Stomach (tissue), 9 donors: ENCODE data around the gene DUSP28. TPM values are rescaled to one million over a fixed set of nuclear protein-coding genes. Genes with fewer than 3 reads are reported as not detected.
"Not testable (repeated sequence)": the region's sequence is repeated elsewhere in the genome, so short reads cannot be mapped to it uniquely, and the experiment has no call there.

Source experiments
- DNase-seq, 2 donors: peaks; one replicate each; pipeline versions ENCODE4 v3.0.0 to v3.0.0-alpha.2; 2013 to 2019
- H3K27ac ChIP-seq, 5 donors: fragments of 200-600 bp in 4 of 5; sonication (generic) in 4 of 5; one replicate each; pipeline ENCODE4 v1.5.1; 2013 to 2019; ENCODE audit warnings: mild to moderate bottlenecking in 1 of 5, moderate library complexity in 1 of 5
- H3K27me3 ChIP-seq, 3 donors: fragments of 200-600 bp; sonication (generic); one replicate each; pipeline ENCODE4 v1.5.1; 2017 to 2019; ENCODE audit warnings: mixed run types in 1 of 3
- H3K36me3 ChIP-seq, 4 donors: fragments of 200-600 bp; sonication (generic); 1 replicate in 3 of 4; 2 replicates in 1 of 4; pipeline ENCODE4 v1.5.1; 2016 to 2019
- H3K4me1 ChIP-seq, 4 donors: fragments of 200-600 bp; sonication (generic); one replicate each; pipeline ENCODE4 v1.5.1; 2016 to 2019
- H3K4me3 ChIP-seq, 4 donors: fragments of 200-600 bp; sonication (generic) in 3 of 4; one replicate each; pipeline ENCODE4 v1.5.1; 2016 to 2019; ENCODE audit warnings: mild to moderate bottlenecking in 1 of 4
- H3K9me3 ChIP-seq, 4 donors: fragments of 200-600 bp; sonication (generic); one replicate each; pipeline ENCODE4 v1.5.1; 2016 to 2019
- EP300 ChIP-seq: sonication (generic); formaldehyde crosslinking; IDR thresholded peaks from one replicate; pipeline ENCODE4 v1.6.1; 2017; ENCODE audit warnings: antibody characterized with exemption
- POLR2A ChIP-seq, 4 donors: fragments of 450-650 bp; IDR thresholded peaks; one replicate each; pipeline ENCODE4 v1.6.1; 2016; ENCODE audit warnings: antibody characterized with exemption in 4 of 4, control low read depth in 2 of 4, mild to moderate bottlenecking in 1 of 4, moderate library complexity in 1 of 4
- POLR2AphosphoS5 ChIP-seq, 3 donors: sonication (generic); formaldehyde crosslinking; IDR thresholded peaks; one replicate each; pipeline ENCODE4 v1.6.1; 2016; ENCODE audit warnings: antibody characterized with exemption in 3 of 3
- WGBS, 5 donors: extraction: QIAGEN DNeasy Blood & Tissue Kit in 3 of 5; methylation state at CpG; one replicate each; pipeline versions ENCODE4 v1.1.5 to v1.1.7; 2013 to 2018; 5-methylcytosine and 5-hydroxymethylcytosine counted together
- intact Hi-C: fragments of 100-400 bp; cut with DNase I; formaldehyde crosslinking; loops from one replicate; pipeline ENCODE4 v1.15.1; 2023; ENCODE audit warnings: low total_unique reads
- polyA plus RNA-seq, 3 donors: library from polyadenylated mRNA; stranded (reverse); fragments of 200-250 nt; gene quantifications; one replicate each; pipeline ENCODE4 v1.2.3, GENCODE V29; 2013
- total RNA-seq, 5 donors: library from RNA; depleted of rRNA; stranded (reverse); fragments of >200 nt; gene quantifications; one replicate each; pipeline versions ENCODE4 v1.1.0 to v1.2.3, GENCODE V29; 2014 to 2016
- TF ChIP-seq, protein P1 (sequence below), 7 experiments: fragments of 450-650 bp in 4 of 7; fragments of 200-600 bp in 3 of 7; sonication (generic) in 3 of 7; IDR thresholded peaks; one replicate each; pipeline ENCODE4 v1.5.1; 2016 to 2019; ENCODE audit warnings: antibody characterized with exemption in 7 of 7, control low read depth in 2 of 7, mild to moderate bottlenecking in 1 of 7
- donor health status: healthy with polysubstance abuse.
- donor health status: Bipolar disorder and iron deficiency.
- donor health status: healthy.

DUSP28 gene
- total and polyA plus RNA-seq, 8 donors = 1.3 to 71.5 (median 4.0) TPM

DNA sequence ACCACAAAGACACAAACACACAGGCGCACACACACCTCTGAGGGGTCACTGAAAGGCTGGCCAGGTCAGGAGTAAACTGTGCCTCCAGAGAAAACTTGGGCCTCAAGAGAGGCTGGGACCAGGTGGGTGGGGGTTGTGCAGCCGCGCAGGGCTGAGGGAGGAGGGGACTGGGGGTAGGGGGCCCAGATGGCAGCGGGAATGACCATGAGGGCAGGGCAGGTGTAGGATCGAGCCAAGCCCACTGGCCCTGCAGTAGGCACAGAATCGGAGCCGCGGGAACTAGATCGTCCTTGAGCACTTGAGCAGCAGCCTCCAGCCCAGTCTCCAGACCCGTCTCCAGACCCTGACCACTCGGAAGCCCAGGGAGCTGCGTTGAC is 39.2 kb upstream of the DUSP28 start:
- Histone ChIP-seq H3K9me3 (peaks cover 0 to 20% (median 6%) of the 10 kb centered on the region in 4 donors), H3K4me1 (peaks cover 5 to 16% (median 12%) of the 10 kb centered on the region in 4 donors), H3K27ac (no peak overlapping the region), H3K27me3 (peaks cover 0 to 16% (median 0%) of the 10 kb centered on the region in 3 donors), H3K36me3 (peaks cover 3 to 43% (median 39%) of the 10 kb centered on the region in 4 donors), H3K4me3 (no peak overlapping the region)
- intact Hi-C loops = no loop called here
- 87 to 95% (median 93%) methylated on average over 12 of the region's 12 CpGs for WGBS, 5 donors
- DNase-seq = no peak
- TF ChIP-seq POLR2AphosphoS5 (IDR thresholded peaks at IDR 0.05) = no peak

DNA sequence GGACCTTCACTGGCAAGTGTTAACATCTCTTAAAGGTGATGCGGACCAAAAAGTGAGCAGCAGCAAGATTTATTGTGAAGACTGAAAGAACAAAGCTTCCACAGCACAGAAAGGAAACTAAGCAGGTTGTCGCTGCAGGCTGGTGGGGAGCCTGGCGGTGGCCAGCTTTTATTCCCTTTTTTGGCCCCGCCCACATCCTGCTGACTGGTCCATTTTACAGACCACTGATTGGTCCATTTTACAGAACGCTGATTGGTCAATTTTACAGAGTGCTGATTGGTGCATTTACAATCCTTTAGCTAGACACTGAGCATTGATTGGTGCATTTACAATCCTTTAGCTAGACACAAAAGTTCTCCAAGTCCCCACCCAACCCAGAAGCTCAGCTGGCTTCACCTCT is 38.3 kb upstream of the DUSP28 start:
- Histone ChIP-seq H3K4me1 (peaks cover 5 to 16% (median 12%) of the 10 kb centered on the region in 4 donors), H3K36me3 (peaks cover 3 to 51% (median 45%) of the 10 kb centered on the region in 4 donors), H3K9me3 (peaks cover 0 to 20% (median 6%) of the 10 kb centered on the region in 4 donors), H3K27me3 (peaks cover 0 to 16% (median 0%) of the 10 kb centered on the region in 3 donors)
- 94 to 97% (median 94%) methylated on average over 5 of the region's 5 CpGs for WGBS, 5 donors
- intact Hi-C loops, H3K27ac ChIP-seq, H3K4me3 ChIP-seq, DNase-seq: not testable (repeated sequence)

DNA sequence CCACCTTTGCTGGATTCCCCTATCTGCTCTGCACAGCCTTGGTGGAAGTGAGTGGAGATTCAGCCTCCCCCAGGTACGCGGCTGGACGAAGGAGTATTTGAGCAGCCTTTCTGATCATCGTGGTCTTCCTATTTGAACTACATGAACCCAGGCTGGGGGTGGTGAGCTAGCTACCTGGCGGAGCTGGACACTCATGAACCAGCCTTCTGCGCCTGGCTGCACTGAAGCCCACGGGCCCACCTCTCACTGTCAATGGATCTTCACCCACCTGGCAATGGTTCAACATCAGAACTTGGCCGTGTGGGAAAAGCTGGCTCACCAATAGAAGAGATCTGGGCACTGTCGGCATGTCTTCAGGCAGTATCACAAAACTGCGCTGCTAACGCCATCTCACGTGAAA is 37.8 kb upstream of the DUSP28 start:
- no peak for DNase-seq
- H3K36me3 ChIP-seq = peaks cover 3 to 51% (median 45%) of the 10 kb centered on the region in 4 donors
- peaks cover 5 to 16% (median 12%) of the 10 kb centered on the region in 4 donors for H3K4me1 ChIP-seq
- peaks cover 0 to 16% (median 0%) of the 10 kb centered on the region in 3 donors for H3K27me3 ChIP-seq
- WGBS, 5 donors = 93 to 97% (median 97%) methylated on average over 12 of the region's 12 CpGs
- peaks cover 0 to 20% (median 6%) of the 10 kb centered on the region in 4 donors for H3K9me3 ChIP-seq
- intact Hi-C loops = no loop called here
- no peak overlapping the region for H3K4me3 ChIP-seq
- H3K27ac ChIP-seq = no peak overlapping the region
- TF ChIP-seq EP300 (no peak), POLR2A (IDR thresholded peaks at IDR 0.05) (no peak), POLR2AphosphoS5 (IDR thresholded peaks at IDR 0.05) (no peak)
- TF ChIP-seq, protein P1, sequence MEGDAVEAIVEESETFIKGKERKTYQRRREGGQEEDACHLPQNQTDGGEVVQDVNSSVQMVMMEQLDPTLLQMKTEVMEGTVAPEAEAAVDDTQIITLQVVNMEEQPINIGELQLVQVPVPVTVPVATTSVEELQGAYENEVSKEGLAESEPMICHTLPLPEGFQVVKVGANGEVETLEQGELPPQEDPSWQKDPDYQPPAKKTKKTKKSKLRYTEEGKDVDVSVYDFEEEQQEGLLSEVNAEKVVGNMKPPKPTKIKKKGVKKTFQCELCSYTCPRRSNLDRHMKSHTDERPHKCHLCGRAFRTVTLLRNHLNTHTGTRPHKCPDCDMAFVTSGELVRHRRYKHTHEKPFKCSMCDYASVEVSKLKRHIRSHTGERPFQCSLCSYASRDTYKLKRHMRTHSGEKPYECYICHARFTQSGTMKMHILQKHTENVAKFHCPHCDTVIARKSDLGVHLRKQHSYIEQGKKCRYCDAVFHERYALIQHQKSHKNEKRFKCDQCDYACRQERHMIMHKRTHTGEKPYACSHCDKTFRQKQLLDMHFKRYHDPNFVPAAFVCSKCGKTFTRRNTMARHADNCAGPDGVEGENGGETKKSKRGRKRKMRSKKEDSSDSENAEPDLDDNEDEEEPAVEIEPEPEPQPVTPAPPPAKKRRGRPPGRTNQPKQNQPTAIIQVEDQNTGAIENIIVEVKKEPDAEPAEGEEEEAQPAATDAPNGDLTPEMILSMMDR (IDR thresholded peaks at IDR 0.05) = no peak

DNA sequence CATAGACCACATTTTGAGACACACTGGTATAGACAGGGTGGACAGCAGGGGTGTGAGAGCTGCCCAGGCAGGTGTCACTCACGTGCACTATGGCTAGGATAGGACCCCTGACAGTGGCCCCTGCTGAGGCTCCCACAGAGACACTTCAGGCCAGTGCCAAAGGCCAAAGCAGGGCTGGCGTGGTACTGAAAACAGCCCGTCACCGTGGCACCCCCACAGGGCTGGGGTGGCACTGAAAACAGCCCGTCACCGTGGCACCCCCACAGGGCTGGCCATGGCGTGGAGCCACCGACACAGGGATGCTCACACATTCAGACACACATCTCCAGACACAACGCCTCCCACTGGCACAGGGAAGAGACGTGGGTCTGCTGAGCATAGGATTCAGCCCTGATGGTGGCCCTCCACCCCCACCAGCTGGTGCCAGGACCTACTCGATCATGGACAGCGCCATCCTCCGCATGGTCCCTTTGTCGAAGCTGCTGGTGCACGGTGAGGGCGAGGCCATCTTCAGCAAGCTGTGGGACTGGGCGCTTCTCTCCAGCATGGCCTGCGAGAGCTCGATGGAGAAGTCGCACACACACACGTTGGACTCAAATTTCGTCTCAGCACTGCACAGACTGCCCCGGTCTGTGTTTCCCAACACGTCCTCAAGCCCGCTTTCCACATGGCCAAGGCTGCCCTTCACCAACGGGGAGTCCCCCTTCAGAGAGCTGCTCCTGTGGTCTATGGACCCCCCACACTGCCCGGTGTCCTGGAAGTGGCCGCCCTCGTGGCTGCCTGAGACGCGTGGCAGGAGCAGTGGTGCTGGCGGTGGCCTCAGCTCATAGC is 36.5 kb upstream of the DUSP28 start:
- no peak for DNase-seq
- Histone ChIP-seq H3K4me1 (peaks cover 5 to 16% (median 12%) of the 10 kb centered on the region in 4 donors), H3K36me3 (peaks cover 5 to 56% (median 50%) of the 10 kb centered on the region in 4 donors), H3K9me3 (peaks cover 0 to 23% (median 6%) of the 10 kb centered on the region in 4 donors), H3K27ac (no peak overlapping the region), H3K4me3 (no peak overlapping the region), H3K27me3 (peaks cover 0 to 16% (median 0%) of the 10 kb centered on the region in 3 donors)
- intact Hi-C loops = no loop called here
- TF ChIP-seq POLR2A (IDR thresholded peaks at IDR 0.05) = no peak
- no peak for TF ChIP-seq POLR2AphosphoS5 (IDR thresholded peaks at IDR 0.05)
- TF ChIP-seq, protein P1 (IDR thresholded peaks at IDR 0.05) = no peak
- TF ChIP-seq EP300 = no peak
- 95 to 98% (median 97%) methylated on average over 31 to 32 of the region's 32 CpGs for WGBS, 5 donors

DNA sequence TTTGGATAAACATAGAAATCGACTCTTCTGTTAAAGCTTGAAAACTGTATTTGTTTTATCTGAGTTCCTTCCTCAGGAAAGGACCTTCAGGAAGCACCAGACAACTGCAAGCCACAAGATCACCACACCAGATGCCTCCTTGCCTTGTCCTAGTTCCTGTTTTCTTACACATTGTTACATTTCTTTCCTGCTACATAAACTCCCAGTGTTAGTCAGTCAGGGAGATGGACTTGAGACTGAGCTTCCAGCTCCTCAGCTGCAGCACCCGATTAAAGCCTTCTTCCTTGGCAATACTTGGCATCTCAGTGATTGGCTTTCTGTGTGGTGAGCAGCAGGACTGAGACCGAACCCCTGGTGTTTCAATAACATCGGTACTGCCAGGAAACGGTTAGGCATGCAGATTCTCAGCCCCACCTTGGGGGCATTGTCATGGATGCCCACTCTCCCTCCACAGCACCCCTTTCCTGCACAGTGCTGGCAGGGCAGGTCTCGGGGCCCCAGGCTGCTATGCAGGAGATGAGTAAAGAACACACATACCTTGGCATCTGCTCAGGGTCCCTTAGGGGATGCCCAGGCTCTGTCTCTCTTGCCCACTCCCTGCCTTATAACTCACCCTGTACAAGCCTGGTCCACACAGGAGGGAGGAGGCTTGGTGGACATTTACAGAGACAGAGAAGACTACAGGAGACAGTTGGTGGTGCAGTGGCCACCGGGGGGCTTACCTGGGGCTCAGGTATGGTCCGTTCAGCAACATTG is 35.0 kb upstream of the DUSP28 start:
- whole genome bisulfite sequencing, 5 donors = 85 to 96% (median 90%) methylated on average over 8 of the region's 8 CpGs

More for the DNA sequence above, 35.0 kb upstream of the DUSP28 start:
- H3K4me1 ChIP-seq = peaks cover 3 to 6% (median 4%) of the 10 kb centered on the region in 4 donors
- peaks cover 10 to 66% (median 62%) of the 10 kb centered on the region in 4 donors for H3K36me3 ChIP-seq
- peaks cover 0 to 10% (median 0%) of the 10 kb centered on the region in 3 donors for H3K27me3 ChIP-seq
- TF ChIP-seq, protein P1 (IDR thresholded peaks at IDR 0.05) = no peak
- TF ChIP-seq EP300 = no peak
- TF ChIP-seq POLR2AphosphoS5 (IDR thresholded peaks at IDR 0.05) = no peak
- TF ChIP-seq POLR2A (IDR thresholded peaks at IDR 0.05) = no peak
- H3K27ac ChIP-seq = no peak overlapping the region
- H3K4me3 ChIP-seq = no peak overlapping the region
- intact Hi-C loops = no loop called here
- DNase-seq = no peak
- peaks cover 0 to 27% (median 6%) of the 10 kb centered on the region in 4 donors for H3K9me3 ChIP-seq
